ENCODE results near the gene GPR45.
A peak's percentile ranks its signal among the peaks of the same experiment; 100 is the strongest.
"Not testable (repeated sequence)": the region's sequence is repeated elsewhere in the genome, so short reads cannot be mapped to it uniquely, and the experiment has no call there.

Gene GPR45, protein sequence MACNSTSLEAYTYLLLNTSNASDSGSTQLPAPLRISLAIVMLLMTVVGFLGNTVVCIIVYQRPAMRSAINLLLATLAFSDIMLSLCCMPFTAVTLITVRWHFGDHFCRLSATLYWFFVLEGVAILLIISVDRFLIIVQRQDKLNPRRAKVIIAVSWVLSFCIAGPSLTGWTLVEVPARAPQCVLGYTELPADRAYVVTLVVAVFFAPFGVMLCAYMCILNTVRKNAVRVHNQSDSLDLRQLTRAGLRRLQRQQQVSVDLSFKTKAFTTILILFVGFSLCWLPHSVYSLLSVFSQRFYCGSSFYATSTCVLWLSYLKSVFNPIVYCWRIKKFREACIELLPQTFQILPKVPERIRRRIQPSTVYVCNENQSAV

GRCh38 chr2:105241443-105241842, at the start of gene GPR45:
TSS of gene GPR45 (plus strand) at chr2:105241743. CDS start at chr2:105241859, 116 bp downstream.
- DNase-seq = no peak

GRCh38 chr2:105194022-105194675, 47.4 kb upstream of the GPR45 start:
- DNase-seq = peak; percentile 9

- DNase-seq = no peak
Observed at GRCh38 chr2:105196651-105197050, 44.9 kb upstream of the GPR45 start.

DNA sequence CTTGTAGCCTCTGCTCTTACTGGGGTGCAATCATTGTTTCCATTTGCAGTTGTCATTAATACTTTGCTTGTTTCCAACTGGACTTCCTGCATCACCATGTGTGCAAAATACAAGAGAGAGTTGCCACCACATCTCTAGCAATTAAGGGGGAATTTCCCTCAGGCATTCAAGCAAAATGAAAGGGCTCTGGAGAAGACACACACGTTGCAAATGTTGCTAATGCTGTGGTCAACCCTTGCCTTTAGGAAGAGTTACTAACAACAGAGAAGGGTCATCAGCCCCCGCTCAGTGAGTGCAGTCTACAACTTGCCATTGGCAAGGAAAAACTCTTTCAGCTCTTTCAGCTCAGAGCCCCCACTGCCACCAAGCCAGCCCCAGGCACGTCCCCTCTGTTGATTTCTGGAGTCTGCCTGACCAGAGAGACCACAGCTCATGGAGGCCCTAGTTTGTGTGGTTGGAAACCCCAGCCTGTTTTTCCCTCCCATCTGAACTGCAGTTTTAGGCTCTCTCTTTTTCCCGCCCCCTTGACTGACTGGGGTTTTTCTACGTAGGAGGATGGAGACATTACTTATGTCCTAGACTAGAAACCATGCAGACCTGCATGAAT, 25.9 kb upstream of the GPR45 start:
- no peak for DNase-seq

DNA sequence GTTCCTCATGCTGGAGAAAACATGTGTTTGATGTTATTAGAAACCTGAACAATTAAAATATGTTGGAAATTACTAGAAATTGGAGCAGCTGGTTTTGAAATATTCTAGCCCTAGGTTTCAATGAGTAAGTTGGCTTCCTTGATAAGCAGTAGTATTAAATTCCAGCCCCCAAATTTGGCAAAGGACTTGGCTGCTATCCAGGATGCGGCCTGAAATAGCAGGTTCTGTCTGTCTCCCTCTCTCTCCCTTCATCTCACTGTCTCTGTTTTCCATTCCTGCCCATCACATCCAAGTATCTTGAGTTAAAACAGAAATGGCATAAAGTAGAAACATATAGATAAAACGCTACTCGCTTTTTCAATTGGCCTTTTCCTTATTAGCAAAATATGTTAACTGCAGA, 20.9 kb upstream of the GPR45 start:
- no peak for DNase-seq

- DNase-seq = no peak
Observed at GRCh38 chr2:105224444-105224843, 17.1 kb upstream of the GPR45 start.

DNA sequence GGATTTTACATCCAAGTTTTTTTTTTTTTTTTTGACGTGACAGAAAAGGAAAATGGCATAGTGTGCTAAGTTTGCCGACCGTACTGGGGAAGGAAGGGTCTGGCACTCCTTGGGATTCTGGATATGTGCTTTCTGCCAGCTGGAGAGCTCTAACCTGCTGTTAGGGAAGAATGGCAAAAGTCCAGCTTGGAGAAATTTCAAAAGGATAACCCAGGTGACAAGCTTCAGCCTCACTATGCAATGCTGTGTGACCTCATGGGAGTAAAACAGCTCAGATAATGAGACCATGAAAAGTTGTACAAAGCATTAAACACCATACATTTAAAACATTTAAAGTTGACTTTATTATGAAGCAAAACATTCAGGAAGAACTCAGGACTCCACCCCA, 10.3 kb upstream of the GPR45 start:
- no peak for DNase-seq

DNA sequence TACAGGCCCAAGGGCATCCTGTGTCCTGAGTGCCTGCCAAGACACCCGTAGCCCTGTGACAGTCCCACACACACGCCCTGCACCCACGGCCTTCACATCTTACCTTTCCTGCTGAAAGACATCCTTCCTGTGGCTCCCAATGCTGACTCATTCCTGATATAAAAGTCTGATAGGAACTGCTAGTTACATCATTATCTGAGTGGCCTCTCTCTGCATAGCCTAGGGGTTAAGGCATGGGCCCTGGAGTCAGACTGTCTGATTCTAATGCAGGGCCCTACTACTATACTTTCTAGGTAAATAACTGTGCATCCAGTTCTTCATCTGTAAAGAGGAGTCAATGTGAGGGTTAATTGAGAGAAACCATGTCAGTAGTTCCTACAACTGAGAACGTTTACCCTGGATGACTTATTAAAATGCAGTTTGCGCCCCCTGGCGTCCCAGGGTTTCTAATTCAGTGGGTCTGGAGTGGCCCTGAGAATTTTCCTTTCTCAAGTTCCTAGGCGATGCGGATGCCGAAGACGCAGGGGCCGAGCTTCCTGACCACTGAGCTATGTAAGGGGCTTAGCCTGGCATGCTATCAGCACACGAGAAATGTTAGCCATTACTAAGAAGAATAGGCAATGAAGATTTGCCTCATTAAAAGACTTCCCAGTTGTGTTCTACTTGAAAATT, 6.0 kb upstream of the GPR45 start:
- peak; percentile 46 for DNase-seq

GRCh38 chr2:105236060-105236424, 5.5 kb upstream of the GPR45 start:
- no peak for DNase-seq

DNA sequence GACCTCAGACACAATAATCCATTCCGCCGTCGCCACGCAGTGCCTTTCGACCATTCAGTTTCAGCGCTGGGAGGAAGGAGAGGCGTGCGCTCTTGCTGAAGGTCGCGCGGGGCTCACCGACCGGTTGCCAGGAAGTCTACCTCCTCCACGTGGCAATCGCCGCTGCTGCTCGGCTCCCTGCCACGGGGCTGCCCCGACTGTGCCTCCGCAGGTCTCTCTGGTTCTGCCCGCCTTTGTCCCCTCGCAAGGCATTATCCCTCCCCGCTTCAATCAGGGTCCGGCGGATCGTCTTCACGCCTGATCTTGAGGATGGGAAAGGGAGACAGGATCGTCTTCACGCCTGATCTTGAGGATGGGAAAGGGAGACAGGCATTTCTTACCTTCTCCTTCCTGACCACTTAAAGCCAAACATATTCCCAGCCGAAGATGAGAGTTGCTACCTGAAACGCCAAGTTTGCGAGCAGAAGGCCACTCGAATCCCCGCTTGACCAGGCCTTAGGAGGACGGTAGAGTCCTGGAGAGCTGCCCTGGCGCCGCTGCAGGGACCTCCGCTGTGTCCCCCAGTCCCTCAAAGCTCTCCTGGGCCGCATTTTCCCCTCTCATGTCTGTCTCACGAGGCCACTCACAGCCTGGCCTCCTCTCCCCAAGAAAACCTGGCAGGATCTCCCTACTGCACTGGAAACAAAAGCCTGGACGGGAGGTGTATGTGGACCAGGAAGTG, 4.3 kb upstream of the GPR45 start:
- DNase-seq = peak; percentile 3

DNA sequence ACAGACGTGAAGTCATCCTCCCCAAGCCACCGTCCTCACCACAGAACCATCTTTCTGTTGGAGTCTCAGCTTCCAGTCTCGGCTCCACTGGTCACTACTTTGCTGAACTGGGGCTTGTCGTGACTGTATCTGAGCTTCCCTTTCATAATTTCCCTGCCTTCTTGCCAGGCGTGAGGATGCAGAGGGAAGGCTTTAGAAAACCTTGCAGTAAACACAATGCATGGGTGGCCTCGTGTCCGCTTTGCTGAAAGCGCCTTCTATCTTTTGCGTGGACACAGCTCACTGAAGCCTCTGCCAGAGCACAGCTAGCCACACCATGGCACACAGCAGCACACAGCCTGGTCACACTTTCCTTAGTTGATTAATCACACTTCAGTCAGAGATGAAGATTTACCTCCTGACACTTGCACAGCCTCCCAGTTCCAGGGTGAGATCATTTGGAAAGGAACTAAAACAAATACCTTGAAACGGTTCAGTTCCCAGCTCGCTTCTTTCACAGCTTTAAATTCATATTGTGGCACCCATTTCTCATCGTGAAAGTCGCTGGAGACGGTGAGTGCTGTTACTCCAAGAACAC, 2.8 kb upstream of the GPR45 start:
- no peak for DNase-seq

GRCh38 chr2:105239924-105240323, 1.6 kb upstream of the GPR45 start:
- no peak for DNase-seq

DNA sequence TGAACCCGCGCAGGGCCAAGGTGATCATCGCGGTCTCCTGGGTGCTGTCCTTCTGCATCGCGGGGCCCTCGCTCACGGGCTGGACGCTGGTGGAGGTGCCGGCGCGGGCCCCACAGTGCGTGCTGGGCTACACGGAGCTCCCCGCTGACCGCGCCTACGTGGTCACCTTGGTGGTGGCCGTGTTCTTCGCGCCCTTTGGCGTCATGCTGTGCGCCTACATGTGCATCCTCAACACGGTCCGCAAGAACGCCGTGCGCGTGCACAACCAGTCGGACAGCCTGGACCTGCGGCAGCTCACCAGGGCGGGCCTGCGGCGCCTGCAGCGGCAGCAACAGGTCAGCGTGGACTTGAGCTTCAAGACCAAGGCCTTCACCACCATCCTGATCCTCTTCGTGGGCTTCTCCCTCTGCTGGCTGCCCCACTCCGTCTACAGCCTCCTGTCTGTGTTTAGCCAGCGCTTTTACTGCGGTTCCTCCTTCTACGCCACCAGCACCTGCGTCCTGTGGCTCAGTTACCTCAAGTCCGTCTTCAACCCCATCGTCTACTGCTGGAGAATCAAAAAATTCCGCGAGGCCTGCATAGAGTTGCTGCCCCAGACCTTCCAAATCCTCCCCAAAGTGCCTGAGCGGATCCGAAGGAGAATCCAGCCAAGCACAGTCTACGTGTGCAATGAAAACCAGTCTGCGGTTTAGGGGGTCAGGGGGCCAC, 897 bp downstream of the GPR45 start:
- no peak for DNase-seq

DNA sequence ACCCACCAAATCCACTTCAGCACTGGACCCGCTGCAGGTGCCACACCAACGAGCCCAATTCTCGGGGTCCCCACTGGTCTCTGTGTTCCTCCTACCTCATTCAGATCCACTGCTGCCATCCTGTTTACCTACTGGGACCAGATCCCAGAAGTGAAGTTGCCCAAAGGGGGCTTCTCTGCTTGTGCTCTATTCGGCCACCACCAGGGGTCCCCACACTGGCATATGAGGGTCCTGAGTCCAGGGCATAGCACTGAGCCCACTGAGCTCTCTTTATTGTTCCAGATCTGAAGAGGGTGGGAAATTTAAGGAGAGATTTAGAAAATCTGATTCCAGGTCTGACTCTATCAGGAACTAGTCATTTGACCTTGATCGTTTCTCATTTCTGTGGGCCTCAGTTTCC, 2.4 kb downstream of the GPR45 start:
- DNase-seq = peak; percentile 4

- DNase-seq = no peak
Observed at GRCh38 chr2:105244451-105244850, 2.9 kb downstream of the GPR45 start.

DNA sequence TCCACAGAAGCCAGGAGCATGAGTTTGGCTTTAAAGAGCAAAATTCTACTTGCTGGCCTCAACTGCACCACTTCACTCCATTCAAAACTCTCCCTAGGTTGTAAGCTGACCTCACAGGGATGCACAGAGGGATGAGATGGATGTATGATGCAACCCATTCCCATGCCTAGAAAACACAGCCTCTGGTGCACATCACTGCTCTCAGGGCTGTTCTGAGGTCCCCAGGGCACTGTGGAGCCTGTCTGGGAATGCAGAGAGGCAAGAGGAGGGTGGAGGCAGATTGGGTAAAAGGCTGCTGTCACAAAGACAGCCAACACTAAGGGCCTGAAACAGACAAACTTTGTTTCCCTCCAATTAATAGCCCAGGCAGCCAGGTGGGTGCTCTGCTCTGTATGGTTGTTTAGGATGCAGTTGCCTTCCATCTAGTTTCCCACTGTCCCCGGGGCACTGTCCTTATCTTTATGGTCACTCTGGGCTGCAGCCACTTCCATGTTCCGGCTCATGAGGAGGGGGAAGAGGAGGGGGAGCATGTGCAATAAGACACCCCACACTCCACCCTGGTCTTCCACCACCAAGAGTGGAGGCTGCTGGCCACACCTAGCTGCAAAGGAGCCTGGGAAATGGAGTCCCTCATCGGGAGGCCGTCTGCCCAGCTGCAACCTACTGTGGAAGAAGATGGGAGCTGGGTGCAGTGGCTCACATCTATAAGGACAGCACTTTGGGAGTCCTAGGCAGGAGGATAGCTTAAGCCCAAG, 7.0 kb downstream of the GPR45 start:
- DNase-seq = no peak

GRCh38 chr2:105249181-105249580, 7.6 kb downstream of the GPR45 start:
- DNase-seq = no peak

GRCh38 chr2:105249891-105250290, 8.3 kb downstream of the GPR45 start:
- no peak for DNase-seq

DNA sequence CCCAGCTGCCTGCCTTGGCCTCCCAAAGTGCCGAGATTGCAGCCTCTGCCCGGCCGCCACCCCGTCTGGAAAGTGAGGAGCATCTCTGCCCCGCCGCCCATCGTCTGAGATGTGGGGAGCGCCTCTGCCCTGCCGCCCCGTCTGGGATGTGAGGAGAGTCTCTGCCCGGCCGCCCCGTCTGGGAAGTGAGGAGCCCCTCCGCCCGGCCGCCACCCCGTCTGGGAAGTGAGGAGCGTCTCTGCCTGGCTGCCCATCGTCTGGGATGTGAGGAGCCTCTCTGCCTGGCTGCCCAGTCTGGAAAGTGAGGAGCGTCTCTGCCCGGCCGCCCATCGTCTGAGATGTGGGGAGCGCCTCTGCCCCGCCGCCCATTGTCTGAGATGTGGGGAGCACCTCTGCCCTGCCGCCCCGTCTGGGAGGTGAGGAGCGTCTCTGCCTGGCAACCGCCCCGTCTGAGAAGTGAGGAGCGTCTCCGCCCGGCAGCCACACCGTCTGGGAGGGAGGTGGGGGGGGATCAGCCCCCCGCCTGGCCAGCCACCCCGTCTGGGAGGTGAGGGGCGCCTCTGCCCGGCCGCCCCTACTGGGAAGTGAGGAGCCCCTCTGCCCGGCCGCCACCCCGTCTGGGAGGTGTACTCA, 9.6 kb downstream of the GPR45 start:
- DNase-seq = not testable (repeated sequence)

DNA sequence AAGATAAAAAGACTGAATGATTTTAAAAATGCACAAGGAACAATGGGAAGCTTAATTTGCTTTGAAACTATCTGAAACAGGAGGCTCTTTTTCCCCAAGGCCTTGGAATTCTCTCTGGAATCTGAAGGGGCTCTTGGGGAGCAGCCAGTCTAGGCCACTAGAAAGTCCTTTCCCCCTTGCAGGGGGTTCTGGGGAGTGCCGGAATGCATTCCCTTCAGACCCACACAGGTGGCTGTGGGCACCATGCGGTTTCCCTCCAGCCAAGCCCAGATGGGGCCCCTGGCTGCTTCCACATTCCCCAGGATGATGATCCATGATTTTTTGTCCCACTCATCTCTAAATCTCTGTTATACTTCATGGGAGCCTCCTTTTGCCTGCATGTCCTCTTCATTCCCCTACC, 10.7 kb downstream of the GPR45 start:
- no peak for DNase-seq
